ENCODE measurements around the gene CCDC61. TPM values are rescaled to one million over a fixed set of nuclear protein-coding genes. Genes with fewer than 3 reads are reported as not detected.

CCDC61 gene
- total and polyA plus RNA-seq, 2 of the 8 experiments (the other 6 are each of a cell fraction or from before 2014, with no cell fraction given): 7.8 to 17.4 TPM

GRCh38 chr19:46020819-46021125 is 25.5 kb downstream of the CCDC61 start (continued):
- TF ChIP-seq E2F6 (IDR thresholded peaks at IDR 0.05) (no peak), SRF (IDR thresholded peaks at IDR 0.05; ENCODE audit: low read depth, low read length) (no peak), RBBP5 (IDR thresholded peaks at IDR 0.05; ENCODE audit: borderline replicate concordance, low read depth, low read length) (no peak), PHF8 (conservative IDR thresholded peaks at IDR 0.05; ENCODE audit: low read depth, low read length) (no peak)

Measured in H1 (cell line).